Lower leg skin (tissue), 3 donors: Measurements from ENCODE around the gene LBHD2.

Source experiments
- CTCF ChIP-seq, 3 donors: fragments of 450-650 bp; IDR thresholded peaks; one replicate each; pipeline ENCODE4 v1.5.1; 2016; ENCODE audit warnings: antibody characterized with exemption in 3 of 3, mild to moderate bottlenecking in 3 of 3, moderate library complexity in 2 of 3
- POLR2A ChIP-seq, 2 donors: fragments of 450-650 bp; IDR thresholded peaks; one replicate each; pipeline ENCODE4 v1.6.1; 2016 to 2017; ENCODE audit warnings: antibody characterized with exemption in 2 of 2, mild to moderate bottlenecking in 1 of 2, moderate library complexity in 1 of 2

- TF ChIP-seq CTCF (IDR thresholded peaks at IDR 0.05) (no peak), POLR2A (IDR thresholded peaks at IDR 0.05) (no peak)
Measured at GRCh38 chr14:103055695-103056094, 28.3 kb upstream of the LBHD2 start.
